ENCODE measurements around the gene LCN10. TPM values are rescaled to one million over a fixed set of nuclear protein-coding genes. Genes with fewer than 3 reads are reported as not detected.
A peak's percentile ranks its signal among the peaks of the same experiment; 100 is the strongest.

Gene LCN10
- total and polyA plus RNA-seq, 2 donors (not counting 3 experiments of a cell fraction or from before 2014, with no cell fraction given), result not detected

DNA sequence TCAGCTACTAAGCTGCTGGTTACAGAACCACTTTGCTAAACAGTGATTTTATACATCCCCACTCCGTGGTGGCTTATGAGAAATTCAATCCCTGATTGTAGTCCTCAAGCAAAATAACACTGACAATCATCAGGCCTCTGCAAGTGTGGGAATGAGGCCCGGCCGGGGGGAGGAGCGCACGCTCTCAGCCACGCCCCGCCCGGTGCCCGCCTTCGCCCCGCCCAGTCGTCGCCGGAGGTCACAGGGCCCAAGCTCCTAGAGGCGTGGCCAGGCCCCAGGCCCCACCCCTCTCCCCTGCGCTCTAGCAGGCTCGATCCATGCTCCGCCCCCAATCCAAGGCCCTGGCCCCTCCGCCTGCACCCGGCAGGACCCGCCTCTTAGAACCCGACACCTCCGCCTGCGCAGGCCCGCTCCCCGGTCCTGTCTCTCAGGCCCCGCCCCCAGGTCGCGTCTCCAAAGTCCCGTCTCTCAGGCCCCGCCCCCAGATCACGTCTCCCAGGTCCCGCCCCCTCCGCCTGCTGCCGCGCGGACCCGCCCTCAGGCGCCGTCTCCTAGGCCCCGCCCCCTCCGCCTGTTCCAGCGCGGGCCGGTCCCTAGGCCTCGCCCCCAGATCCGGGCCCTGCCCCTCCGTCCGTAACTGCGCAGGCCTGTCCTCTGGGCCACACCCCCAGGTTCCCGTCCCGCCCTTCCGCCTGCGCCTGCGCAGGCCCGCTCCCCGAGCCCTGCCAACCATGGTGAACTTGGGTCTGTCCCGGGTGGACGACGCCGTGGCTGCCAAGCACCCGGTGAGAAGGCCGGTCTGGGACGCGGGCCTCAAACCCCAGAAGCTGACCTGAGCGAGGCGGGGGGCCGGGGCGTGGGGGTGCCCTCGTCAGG lies 48.1 kb upstream of the LCN10 start, which contains the start of gene TMEM141:
TMEM141 (plus strand) TSS at position 705 of the 876 bp plus-strand sequence; CDS start at position 732, 27 bp downstream.
- Histone ChIP-seq H4K20me1 (replicated peaks; ENCODE audit: control insufficient read depth, extremely low read depth, insufficient read depth, low read length) (no peaks in the 10 kb centered on the region), H3K79me2 (ENCODE audit: control insufficient read depth, insufficient read depth, low read length) (peaks cover 1% of the 10 kb centered on the region), H3K36me3 (ENCODE audit: control insufficient read depth in 2 of 2, extremely low read depth in 1 of 2, insufficient read depth in 2 of 2, low read length in 2 of 2) (peaks cover 0 to 2% of the 10 kb centered on the region in 2 experiments), H2AFZ (ENCODE audit: low read depth, low read length) (peak within 1 kb of the TSS; percentile 73), H3K4me3 (replicated peaks in 1 of 3; ENCODE audit: insufficient read depth in 1 of 3, low read depth in 1 of 3, low read length in 3 of 3) (peak within 1 kb of the TSS; percentile 54 to 72 (median 59)), H3K27me3 (ENCODE audit: control insufficient read depth in 2 of 2, insufficient read depth in 2 of 2, low read length in 2 of 2) (peaks cover 3 to 5% of the 10 kb centered on the region in 2 experiments), H3K9ac (replicated peaks; ENCODE audit: extremely low read depth, insufficient read depth, low read length) (peak within 1 kb of the TSS; percentile 60), H3K9me1 (replicated peaks; ENCODE audit: control insufficient read depth, extremely low read depth, insufficient read depth, low read length) (no peaks in the 10 kb centered on the region), H3K4me2 (ENCODE audit: insufficient read depth, low read length) (peak within 1 kb of the TSS; percentile 64), H3K4me1 (ENCODE audit: control insufficient read depth, extremely low read depth, insufficient read depth, low read length) (peaks cover 7% of the 10 kb centered on the region), H3K9me3 (replicated peaks; ENCODE audit: control insufficient read depth, insufficient read depth, low read length) (no peaks in the 10 kb centered on the region), H3K27ac (ENCODE audit: insufficient read depth, low read depth, low read length) (peak within 1 kb of the TSS; percentile 31)
- dilution Hi-C loops (cut with MboI; ENCODE audit: extremely low pct_ligation_motif_present, low sequenced_read_pairs) (no loop called here), intact Hi-C loops (cut with micrococcal nuclease) (loop anchor here (1.0 to 5.0 kb wide), 4 partner anchors 56 to 244 kb away; partner anchors contain the start of genes PHPT1 and TRAF2)
- ChIA-PET CTCF (interaction anchor here (0.5 to 1.2 kb wide), 9 partner anchors 16 to 446 kb away, joined by 3 to 10 read pairs (median 4); partner anchors contain the start of gene RABL6), POLR2A (interaction anchor here (0.5 kb wide), 1 partner anchor 252 kb away, joined by 3 read pairs; no protein-coding TSS in a partner anchor)
- TF ChIP-seq GATA2 (IDR thresholded peaks at IDR 0.05; ENCODE audit: insufficient read depth, insufficient read length, low read depth, low read length) (no peak), MYC (IDR thresholded peaks at IDR 0.05; ENCODE audit: low read depth, low read length) (no peak), FOS (IDR thresholded peaks at IDR 0.05; ENCODE audit: borderline replicate concordance, insufficient read depth, low read length) (no peak), JUN (IDR thresholded peaks at IDR 0.05; ENCODE audit: borderline replicate concordance, insufficient read depth, insufficient read length, low read depth) (no peak), POLR2AphosphoS5 (IDR thresholded peaks at IDR 0.05; ENCODE audit: insufficient read depth, low read depth, low read length) (peak; percentile 79), POLR2A (IDR thresholded peaks at IDR 0.05; ENCODE audit: low read depth, low read length) (peak; percentile 89), EZH2 (IDR thresholded peaks at IDR 0.05; ENCODE audit: borderline replicate concordance, low read depth, low read length, severe bottlenecking) (no peak)
- TF ChIP-seq, protein P1, sequence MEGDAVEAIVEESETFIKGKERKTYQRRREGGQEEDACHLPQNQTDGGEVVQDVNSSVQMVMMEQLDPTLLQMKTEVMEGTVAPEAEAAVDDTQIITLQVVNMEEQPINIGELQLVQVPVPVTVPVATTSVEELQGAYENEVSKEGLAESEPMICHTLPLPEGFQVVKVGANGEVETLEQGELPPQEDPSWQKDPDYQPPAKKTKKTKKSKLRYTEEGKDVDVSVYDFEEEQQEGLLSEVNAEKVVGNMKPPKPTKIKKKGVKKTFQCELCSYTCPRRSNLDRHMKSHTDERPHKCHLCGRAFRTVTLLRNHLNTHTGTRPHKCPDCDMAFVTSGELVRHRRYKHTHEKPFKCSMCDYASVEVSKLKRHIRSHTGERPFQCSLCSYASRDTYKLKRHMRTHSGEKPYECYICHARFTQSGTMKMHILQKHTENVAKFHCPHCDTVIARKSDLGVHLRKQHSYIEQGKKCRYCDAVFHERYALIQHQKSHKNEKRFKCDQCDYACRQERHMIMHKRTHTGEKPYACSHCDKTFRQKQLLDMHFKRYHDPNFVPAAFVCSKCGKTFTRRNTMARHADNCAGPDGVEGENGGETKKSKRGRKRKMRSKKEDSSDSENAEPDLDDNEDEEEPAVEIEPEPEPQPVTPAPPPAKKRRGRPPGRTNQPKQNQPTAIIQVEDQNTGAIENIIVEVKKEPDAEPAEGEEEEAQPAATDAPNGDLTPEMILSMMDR (IDR thresholded peaks at IDR 0.05; ENCODE audit: extremely low read depth in 1 of 2, insufficient read depth in 1 of 2, low read depth in 1 of 2, low read length in 2 of 2), result no peak
- TF ChIP-seq, protein P2, sequence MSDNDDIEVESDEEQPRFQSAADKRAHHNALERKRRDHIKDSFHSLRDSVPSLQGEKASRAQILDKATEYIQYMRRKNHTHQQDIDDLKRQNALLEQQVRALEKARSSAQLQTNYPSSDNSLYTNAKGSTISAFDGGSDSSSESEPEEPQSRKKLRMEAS (IDR thresholded peaks at IDR 0.05; ENCODE audit: insufficient read depth, insufficient read length), result no peak
- FAIRE-seq, result peak; percentile 100
- no TSS peak for BruUV-seq (replicated peaks)
- DNase-seq (ENCODE audit: low read depth, low spot score), result peak; percentile 99
